Measurements from ENCODE around the gene MAGOH.
A peak's percentile ranks its signal among the peaks of the same experiment; 100 is the strongest.
"Not testable (repeated sequence)": the region's sequence is repeated elsewhere in the genome, so short reads cannot be mapped to it uniquely, and the experiment has no call there.

Gene MAGOH

DNA sequence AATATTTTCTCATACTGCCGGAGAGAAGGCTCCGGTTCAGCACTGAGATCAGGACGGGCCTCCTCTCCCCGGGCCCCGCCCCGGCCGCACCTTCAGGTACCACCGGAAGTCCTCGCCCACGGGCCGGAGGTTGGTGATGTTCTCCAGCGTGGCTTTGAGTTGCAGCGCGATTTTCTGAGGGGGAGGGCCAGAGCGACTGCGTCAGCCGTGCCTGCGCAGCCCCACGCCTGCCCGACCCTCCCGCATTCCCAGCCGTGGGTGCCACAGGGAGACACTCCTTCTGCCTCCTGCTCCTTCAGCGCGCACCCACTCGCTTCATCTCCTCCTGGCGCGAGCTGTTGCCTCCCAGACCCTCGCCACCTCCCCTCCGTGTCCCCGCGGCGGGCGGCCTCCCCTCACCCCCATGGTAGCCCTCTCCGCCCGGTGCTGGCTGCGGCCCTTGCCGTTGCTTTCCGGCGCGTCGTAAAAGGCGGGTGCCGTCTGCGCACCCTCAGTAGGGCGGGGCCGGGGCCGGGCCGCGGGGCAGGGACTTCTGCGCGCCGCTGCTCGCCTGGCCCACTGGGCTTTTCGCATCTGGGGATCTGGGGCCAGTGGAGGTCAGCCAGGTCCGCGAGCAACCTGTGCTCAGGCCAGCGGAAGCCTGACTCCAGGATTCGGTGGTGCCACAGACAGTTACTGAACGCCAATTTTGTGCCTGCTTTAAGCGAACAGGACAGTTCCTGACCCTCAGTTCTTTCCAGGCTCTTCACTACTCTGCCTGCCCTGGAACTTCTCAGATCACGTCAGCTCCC, 18.0 kb downstream of the MAGOH start, which contains the start of gene CZIB:
CZIB (minus strand) TSS at position 464 of the 791 bp plus-strand sequence; CDS start at position 405, 59 bp downstream.
- peak within 1 kb of the TSS; percentile 79 for H3K4me3 ChIP-seq (ENCODE audit: low read length)
- TF ChIP-seq ZNF274 (IDR thresholded peaks at IDR 0.05; ENCODE audit: low read depth, low read length) = no peak

DNA sequence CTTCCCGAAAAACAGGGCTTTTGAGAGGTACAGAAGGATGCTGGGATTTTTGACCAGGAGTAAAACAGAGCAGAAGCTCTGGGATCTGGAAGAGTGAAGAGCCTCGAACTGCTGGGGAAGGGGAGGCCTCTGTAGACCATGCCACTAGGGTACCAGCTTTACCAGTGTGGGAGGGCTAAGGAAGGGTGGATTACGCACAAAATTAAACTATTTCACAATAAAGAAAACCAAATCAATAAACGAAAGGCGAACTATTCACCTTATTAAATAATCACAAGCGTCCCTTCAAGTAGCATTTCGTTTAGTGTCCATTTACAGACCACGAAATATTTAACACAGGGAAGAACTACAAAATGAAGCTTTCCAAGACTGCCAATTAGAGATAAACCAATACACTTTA, 18.6 kb downstream of the MAGOH start:
- no peak for TF ChIP-seq ZNF274 (IDR thresholded peaks at IDR 0.05; ENCODE audit: low read depth, low read length)
- peak overlapping the region; percentile 79 for H3K4me3 ChIP-seq (ENCODE audit: low read length)

DNA sequence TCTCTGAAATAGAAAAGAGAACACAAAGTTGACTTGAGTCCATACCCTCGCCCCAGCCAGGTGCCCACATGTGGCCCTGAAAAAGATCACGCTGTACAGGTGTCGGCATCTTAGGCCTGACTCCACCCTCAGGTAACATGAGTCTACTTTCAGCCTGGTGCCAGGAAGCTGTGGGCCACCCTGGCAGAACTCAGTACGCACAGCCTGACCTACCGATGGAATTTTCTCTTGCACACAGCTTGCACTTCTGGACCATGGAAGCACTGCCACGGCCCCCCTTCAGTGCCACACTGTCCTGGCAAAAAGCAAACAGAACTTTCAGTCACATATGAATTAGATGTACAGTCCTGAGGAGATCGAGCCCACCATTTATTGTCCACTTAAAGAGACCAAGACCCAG, 20.1 kb downstream of the MAGOH start:
- TF ChIP-seq ZNF274 (IDR thresholded peaks at IDR 0.05; ENCODE audit: low read depth, low read length) = no peak
- no peak overlapping the region for H3K4me3 ChIP-seq (ENCODE audit: low read length)

DNA sequence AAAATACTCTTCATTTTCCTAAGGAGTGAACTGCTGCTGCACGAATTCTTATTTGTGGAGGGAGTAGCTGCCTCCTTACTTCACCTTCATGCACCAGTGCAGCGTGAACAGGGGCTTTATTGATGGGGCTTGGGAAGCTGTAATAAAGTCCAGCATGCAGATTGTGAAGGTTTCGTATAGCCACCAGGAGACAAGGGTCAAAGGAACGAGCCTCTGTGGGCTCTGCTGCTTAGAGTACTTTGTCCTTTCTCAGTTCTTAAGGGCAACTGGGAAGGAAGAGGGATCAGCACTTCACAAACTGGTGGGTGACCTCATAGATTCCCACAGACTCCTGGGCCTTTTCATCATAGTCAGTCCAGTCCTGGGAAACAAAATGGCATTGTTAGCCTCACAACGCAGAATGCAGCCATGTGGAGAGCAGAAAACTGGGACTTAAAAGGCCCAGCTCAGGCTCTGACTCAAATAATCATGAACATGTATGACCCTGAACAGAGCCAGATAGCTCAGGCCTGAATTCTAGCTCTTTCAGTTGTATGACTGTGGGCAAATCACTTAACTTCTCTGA, 23.9 kb downstream of the MAGOH start:
- no peak for TF ChIP-seq ZNF274 (IDR thresholded peaks at IDR 0.05; ENCODE audit: low read depth, low read length)

DNA sequence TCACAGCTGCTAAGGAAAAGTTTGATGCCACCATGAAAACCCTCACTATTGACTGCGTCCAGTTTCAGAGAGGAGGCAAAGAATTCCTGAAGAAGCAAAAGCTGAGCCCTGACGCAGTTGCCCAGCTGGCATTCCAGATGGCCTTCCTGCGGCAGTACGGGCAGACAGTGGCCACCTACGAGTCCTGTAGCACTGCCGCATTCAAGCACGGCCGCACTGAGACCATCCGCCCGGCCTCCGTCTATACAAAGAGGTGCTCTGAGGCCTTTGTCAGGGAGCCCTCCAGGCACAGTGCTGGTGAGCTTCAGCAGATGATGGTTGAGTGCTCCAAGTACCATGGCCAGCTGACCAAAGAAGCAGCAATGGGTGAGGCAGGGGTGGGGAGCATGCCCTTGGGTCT, 27.4 kb downstream of the MAGOH start:
- no peak for TF ChIP-seq ZNF274 (IDR thresholded peaks at IDR 0.05; ENCODE audit: low read depth, low read length)
- H3K4me3 ChIP-seq (ENCODE audit: low read length) = no peak overlapping the region

More for the DNA sequence above, 23.9 kb downstream of the MAGOH start:
- H3K4me3 ChIP-seq (ENCODE audit: low read length) = no peak overlapping the region

DNA sequence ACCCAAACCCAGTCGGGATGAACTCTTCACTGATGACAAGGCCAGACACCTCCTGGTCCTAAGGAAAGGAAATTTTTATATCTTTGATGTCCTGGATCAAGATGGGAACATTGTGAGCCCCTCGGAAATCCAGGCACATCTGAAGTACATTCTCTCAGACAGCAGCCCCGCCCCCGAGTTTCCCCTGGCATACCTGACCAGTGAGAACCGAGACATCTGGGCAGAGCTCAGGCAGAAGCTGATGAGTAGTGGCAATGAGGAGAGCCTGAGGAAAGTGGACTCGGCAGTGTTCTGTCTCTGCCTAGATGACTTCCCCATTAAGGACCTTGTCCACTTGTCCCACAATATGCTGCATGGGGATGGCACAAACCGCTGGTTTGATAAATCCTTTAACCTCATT, 28.0 kb downstream of the MAGOH start:
- no peak for TF ChIP-seq ZNF274 (IDR thresholded peaks at IDR 0.05; ENCODE audit: low read depth, low read length)
- no peak overlapping the region for H3K4me3 ChIP-seq (ENCODE audit: low read length)

DNA sequence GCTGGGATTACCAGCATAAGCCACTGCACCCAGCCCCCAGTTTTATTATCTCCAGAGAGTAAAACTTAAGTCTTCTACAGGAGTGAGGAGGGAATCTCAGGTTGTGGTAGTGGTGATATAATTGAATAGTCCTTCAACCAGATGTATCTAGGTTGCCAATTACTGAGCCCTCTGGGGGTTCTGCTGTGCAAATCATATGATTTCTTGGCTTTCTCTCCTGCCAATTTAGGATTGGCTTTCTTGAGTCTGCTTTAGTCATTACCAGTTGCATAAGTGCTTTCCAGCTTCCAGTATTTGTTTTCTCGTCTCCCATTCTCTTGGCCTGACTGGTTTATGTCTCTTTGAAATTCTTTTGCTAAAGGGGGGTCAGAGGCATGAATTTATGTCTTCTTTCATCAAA, 30.6 kb downstream of the MAGOH start:
- no peak for TF ChIP-seq ZNF274 (IDR thresholded peaks at IDR 0.05; ENCODE audit: low read depth, low read length)

DNA sequence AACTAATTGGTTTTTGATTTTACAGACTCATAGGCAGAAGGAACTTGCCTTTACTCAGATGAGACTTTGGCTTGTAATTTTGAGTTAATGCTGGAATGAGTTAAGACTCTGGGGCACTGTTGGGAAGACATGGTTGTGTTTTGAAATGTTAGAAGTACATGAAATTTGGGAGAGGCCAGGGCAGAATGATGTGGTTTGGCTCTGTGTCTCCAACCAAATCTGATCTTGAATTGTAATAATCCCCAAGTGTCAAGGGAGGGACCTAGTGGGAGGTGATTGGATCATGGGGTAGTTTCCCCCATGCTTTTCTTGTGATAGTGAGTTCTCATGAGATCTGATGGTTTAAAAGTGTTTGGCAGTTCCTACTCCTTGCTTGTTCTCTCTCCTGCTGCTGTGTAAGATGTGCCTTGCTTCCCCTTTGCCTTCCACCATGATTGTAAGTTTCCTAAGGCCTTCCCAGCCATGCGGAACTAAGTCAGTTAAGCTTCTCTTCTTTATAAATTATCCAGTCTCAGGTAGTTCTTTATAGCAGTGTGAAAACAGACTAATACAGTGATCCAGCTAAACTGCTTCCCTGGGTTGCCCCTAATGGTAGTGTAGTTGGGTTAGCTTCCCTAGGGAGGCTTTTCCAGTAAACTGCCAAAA, 31.5 kb downstream of the MAGOH start:
- no peak overlapping the region for H3K4me3 ChIP-seq (ENCODE audit: low read length)
- TF ChIP-seq ZNF274 (IDR thresholded peaks at IDR 0.05; ENCODE audit: low read depth, low read length) = no peak

More for the DNA sequence above, 30.6 kb downstream of the MAGOH start:
- H3K4me3 ChIP-seq (ENCODE audit: low read length) = no peak overlapping the region

DNA sequence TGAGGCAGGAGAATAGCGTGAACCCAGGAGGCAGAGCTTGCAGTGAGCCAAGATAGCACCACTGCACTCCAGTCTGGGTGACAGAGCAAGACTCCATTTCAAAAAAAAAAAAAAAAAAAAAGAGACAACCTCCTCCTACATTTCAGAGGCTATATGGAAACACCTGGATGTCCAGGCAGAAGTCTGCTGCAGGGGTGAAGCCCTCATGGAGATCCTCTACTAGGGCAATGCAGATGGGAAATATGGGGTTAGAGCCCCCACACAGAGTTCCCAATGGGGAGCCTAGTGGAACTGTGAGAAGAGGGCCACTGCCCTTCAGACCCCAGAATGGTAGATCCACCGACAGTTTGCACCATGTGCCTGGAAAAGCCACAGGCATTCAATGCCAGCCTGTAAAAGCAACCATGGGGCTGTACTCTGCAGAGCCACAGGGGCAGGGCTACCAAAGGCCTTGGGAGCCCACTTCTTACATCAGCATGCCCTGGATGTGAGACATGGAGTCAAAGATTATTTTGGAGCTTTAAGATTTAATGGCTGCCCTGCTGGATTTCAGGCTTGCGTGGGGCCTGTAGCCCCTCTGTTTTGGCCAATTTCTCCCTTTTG, 32.1 kb downstream of the MAGOH start:
- H3K4me3 ChIP-seq (ENCODE audit: low read length) = not testable (repeated sequence)

DNA sequence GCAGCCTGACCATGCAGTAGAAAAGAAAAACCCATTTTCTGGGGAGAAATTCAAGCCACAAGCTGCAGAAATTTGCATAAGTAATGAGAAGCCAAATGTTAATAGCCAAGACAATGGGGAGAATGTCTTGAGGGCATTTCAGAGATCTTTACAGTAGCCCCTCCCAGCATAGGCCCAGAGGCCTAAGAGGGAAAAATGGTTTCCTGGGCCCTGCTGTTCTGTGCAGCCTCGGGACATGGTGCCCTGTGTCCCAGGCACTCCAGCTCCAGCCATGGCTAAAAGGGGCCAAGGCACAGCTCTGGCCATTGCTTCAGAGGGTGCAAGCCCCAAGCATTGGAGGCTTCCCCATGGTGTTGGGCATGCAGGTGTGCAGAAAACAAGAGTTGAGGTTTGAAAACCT, 32.8 kb downstream of the MAGOH start:
- not testable (repeated sequence) for H3K4me3 ChIP-seq (ENCODE audit: low read length)

DNA sequence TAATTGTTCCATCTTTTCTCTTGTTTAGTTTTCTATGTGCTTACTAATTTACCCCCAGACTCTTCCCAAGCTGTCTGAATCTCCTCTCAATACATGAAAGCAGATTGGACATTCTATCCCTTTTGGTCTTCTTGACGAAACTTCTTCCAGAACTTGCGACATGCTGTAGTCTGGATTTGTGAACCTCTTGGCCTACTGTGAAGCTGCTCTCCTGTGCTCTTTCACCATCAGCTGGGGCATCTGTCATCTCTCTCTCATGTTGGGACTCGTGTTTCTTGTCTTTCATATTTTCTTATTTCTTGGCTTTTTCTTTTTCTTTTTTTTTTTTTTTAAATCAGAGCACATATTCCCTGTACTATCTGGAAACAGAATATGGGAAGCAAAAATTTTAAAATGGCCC, 34.9 kb downstream of the MAGOH start:
- no peak for TF ChIP-seq ZNF274 (IDR thresholded peaks at IDR 0.05; ENCODE audit: low read depth, low read length)
- no peak overlapping the region for H3K4me3 ChIP-seq (ENCODE audit: low read length)

DNA sequence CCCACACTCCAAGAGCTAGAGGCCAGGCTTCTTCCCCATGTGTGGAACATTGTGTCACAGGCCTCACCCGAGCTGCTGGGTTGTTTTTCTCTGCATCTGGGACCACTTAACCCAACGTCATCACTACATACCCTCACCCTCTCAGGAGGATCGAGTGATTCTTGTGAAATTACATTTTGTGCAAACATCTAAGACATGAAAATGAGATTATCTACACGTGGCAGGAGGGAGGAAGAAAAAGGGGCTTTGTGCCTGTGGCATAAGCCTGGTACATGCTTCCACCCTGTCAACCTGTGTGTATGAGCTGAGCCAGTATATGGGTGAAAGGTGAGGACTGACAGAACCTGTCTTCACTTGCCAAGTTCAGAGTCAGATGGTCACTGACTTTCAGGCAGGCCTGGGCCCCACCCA, 40.1 kb downstream of the MAGOH start:
- H3K4me3 ChIP-seq (ENCODE audit: low read length) = peak overlapping the region; percentile 96; the same call in 1 of the 2 replicates
- no peak for TF ChIP-seq ZNF274 (IDR thresholded peaks at IDR 0.05; ENCODE audit: low read depth, low read length)

DNA sequence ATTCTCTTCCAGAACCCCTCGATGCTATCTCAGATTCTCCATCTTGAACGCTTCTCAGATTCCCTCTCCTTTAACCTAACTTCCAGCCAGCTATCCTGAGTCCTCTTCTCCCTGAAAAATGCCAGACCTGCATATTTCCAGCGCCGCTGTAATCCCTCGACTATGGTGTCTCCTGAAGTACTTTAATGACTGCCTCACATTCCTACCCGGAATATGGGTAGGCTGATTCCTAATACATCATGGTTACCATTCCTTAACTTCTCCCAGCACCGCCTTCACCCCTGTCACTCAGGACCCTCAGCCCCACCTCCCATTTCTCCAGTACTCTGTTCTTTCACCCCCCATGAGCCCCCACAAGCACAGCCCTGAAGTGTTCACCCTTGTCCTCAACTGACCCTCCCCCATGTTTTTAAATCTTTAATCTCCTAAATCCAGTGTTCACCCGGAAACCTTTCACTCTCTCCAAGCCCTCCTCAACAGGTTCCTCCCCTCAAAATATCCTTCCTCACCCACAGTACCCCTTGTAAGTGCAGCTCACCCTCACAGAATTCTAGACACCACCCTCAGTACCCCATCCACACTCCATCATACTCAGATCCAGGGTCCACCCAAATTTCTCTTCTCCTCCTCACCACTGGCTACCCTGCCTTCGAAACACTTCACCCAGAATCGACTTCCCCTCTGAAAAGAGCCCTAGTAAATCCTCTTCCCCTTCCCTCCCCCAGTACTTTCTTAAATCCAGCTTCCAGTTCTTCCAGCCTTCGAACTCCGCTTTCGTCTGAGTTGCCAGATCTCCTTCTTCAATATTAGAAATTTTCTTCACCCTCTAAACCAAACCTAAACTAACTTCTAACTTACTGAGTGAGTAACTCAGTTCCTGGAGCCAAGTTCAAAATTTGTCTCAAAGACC, 40.8 kb downstream of the MAGOH start:
- H3K4me3 ChIP-seq (ENCODE audit: low read length) = peak overlapping the region; percentile 96
- TF ChIP-seq ZNF274 (IDR thresholded peaks at IDR 0.05; ENCODE audit: low read depth, low read length) = no peak
